Gastrocnemius medialis (tissue), 4 donors: ENCODE results near the gene TNFRSF12A.

Experiments
- CTCF ChIP-seq, 5 experiments: fragments of 450-650 bp in 3 of 5; fragments of 200-600 bp in 2 of 5; sonication (generic) in 2 of 5; IDR thresholded peaks in 4 of 5; conservative IDR thresholded peaks in 1 of 5; 1 replicate in 4 of 5; 2 replicates in 1 of 5; pipeline ENCODE4 v1.5.1; 2016 to 2019; ENCODE audit warnings: antibody characterized with exemption in 5 of 5, mild to moderate bottlenecking in 3 of 5, moderate library complexity in 3 of 5
- POLR2A ChIP-seq, 2 donors: fragments of 450-650 bp; IDR thresholded peaks; one replicate each; pipeline ENCODE4 v1.6.1; 2017; ENCODE audit warnings: antibody characterized with exemption in 2 of 2, mild to moderate bottlenecking in 2 of 2, moderate library complexity in 2 of 2

DNA sequence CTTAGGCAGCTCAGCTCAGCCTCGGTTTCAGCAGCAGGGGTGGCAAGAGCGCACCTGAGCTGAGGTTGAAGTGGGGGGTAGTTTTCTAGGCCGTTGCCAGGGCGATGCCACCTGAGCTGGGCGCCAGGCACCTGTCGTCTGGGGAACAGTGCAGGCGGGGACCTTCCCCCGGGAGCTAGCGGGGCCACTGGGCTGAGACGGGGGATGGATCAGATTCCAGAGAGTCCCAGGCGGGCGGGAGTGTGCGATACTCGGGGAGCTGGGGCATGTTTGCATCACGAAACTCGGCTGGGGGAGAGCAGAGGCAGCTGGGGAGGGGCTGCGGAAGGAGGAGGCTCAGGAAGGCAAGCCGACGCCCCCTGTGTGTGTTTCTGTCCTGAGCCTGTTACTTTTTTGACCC lies 7.9 kb upstream of the TNFRSF12A start:
- TF ChIP-seq POLR2A (IDR thresholded peaks at IDR 0.05) (no peak), CTCF (IDR thresholded peaks at IDR 0.05 in 4 of 5, conservative IDR thresholded peaks at IDR 0.05 in 1 of 5) (no peak)
